B cell (primary cell): ENCODE data around the gene ERCC3. TPM values are rescaled to one million over a fixed set of nuclear protein-coding genes. Genes with fewer than 3 reads are reported as not detected.
"Not testable (repeated sequence)": the region's sequence is repeated elsewhere in the genome, so short reads cannot be mapped to it uniquely, and the experiment has no call there.

Source experiments
- ATAC-seq: fragments of 200-7000 bp; cut with Tn5 transposase; one replicate; pipeline ENCODE4 v1.10.0; 2021; ENCODE audit warnings: low read depth, mild to moderate bottlenecking, moderate number of reproducible peaks, moderate library complexity
- CTCF ChIA-PET: fragments of 350-600 bp; sonication (Branson Sonifier 250); formaldehyde crosslinking; loops from one replicate; lab custom pipeline; 2021; ENCODE audit warnings: antibody characterized with exemption, inconsistent platforms; lab: Charles Lee
- POLR2A ChIA-PET: fragments of 350-600 bp; sonication (Branson Sonifier 250); formaldehyde crosslinking; loops from one replicate; lab custom pipeline; 2021; ENCODE audit warnings: antibody characterized with exemption; lab: Charles Lee
- DNase-seq: peaks from one replicate; pipeline ENCODE4 v3.0.0; 2013
- H2AFZ ChIP-seq: 2 replicates; pipeline ENCODE4 v1.6.1; 2012; ENCODE audit warnings: mild to moderate bottlenecking, low read depth, low read length; ENCODE audit not compliant: insufficient read depth, poor library complexity, severe bottlenecking
- H3K27ac ChIP-seq, 2 donors: 1 replicate in 1 of 2; 2 replicates in 1 of 2; pipeline ENCODE4 v1.5.1; 2012 to 2013; ENCODE audit warnings: low read length in 2 of 2, mild to moderate bottlenecking in 2 of 2, moderate library complexity in 1 of 2
- H3K27me3 ChIP-seq, 4 experiments: fragments of 200-600 bp in 1 of 4; sonication (generic) in 1 of 4; replicated peaks in 1 of 4; 1 replicate in 2 of 4; 2 replicates in 2 of 4; pipeline versions ENCODE4 v1.6.1 to v1.7.0; 2013 to 2016; ENCODE audit warnings: low read length in 3 of 4, mild to moderate bottlenecking in 2 of 4, mixed read lengths in 1 of 4, moderate library complexity in 1 of 4; ENCODE audit not compliant: insufficient read depth in 4 of 4, control insufficient read depth in 3 of 4; ENCODE audit errors: control extremely low read depth in 1 of 4
- H3K36me3 ChIP-seq, 2 experiments: replicated peaks in 1 of 2; 1 replicate in 1 of 2; 2 replicates in 1 of 2; pipeline versions ENCODE4 v1.6.1 to v1.7.1; 2013; ENCODE audit warnings: low read length in 1 of 2; ENCODE audit not compliant: insufficient read depth in 2 of 2, control insufficient read depth in 1 of 2; ENCODE audit errors: control extremely low read depth in 1 of 2, extremely low read depth in 1 of 2
- H3K4me1 ChIP-seq, 2 donors: fragments of 200-600 bp in 1 of 2; sonication (generic) in 1 of 2; 1 replicate in 1 of 2; 2 replicates in 1 of 2; pipeline versions ENCODE4 v1.5.1 to v1.6.1; 2013 to 2017; ENCODE audit warnings: low read length in 2 of 2; ENCODE audit not compliant: control insufficient read depth in 2 of 2, insufficient read depth in 2 of 2
- H3K4me2 ChIP-seq: replicated peaks from 2 replicates; pipeline ENCODE3; 2012; ENCODE audit warnings: mild to moderate bottlenecking, low read depth, low read length; ENCODE audit not compliant: poor library complexity, severe bottlenecking
- H3K4me3 ChIP-seq, 5 experiments: fragments of 200-600 bp in 1 of 5; sonication (generic) in 1 of 5; 1 replicate in 3 of 5; 2 replicates in 2 of 5; pipeline versions ENCODE4 v1.5.1 to v1.7.0; 2011 to 2016; ENCODE audit warnings: low read length in 4 of 5, mild to moderate bottlenecking in 4 of 5, low read depth in 2 of 5, control low read depth in 1 of 5, moderate library complexity in 1 of 5; ENCODE audit not compliant: insufficient read depth in 1 of 5; ENCODE audit errors: control extremely low read depth in 1 of 5, extremely low read depth in 1 of 5
- H3K79me2 ChIP-seq: fragments of 200-600 bp; sonication (generic); one replicate; pipeline ENCODE4 v1.6.0; 2016; ENCODE audit warnings: low read length; ENCODE audit not compliant: control insufficient read depth, insufficient read depth
- H3K9ac ChIP-seq: fragments of 200-600 bp; sonication (generic); 2 replicates; pipeline ENCODE4 v1.6.1; 2017; ENCODE audit warnings: mild to moderate bottlenecking, low read length, moderate library complexity
- H3K9me3 ChIP-seq, 3 donors: one replicate each; pipeline versions ENCODE4 v1.6.1 to v1.7.1; 2013; ENCODE audit warnings: low read length in 2 of 3; ENCODE audit not compliant: control insufficient read depth in 2 of 3, insufficient read depth in 1 of 3; ENCODE audit errors: control extremely low read depth in 1 of 3
- H4K20me1 ChIP-seq: 2 replicates; pipeline ENCODE4 v1.6.0; 2012; ENCODE audit warnings: mild to moderate bottlenecking, low read length; ENCODE audit not compliant: insufficient read depth, control insufficient read depth, poor library complexity, severe bottlenecking
- H3K27ac Mint-ChIP-seq: one replicate; pipeline ENCODE4 v1.8.0; 2021; ENCODE audit warnings: mixed read lengths
- H3K27me3 Mint-ChIP-seq: one replicate; pipeline ENCODE4 v1.8.0; 2021; ENCODE audit warnings: mixed read lengths
- H3K4me1 Mint-ChIP-seq: one replicate; pipeline ENCODE4 v1.8.0; 2021; ENCODE audit warnings: mixed read lengths
- H3K4me3 Mint-ChIP-seq: one replicate; pipeline ENCODE4 v1.8.0; 2021; ENCODE audit warnings: mixed read lengths
- H3K9me3 Mint-ChIP-seq: one replicate; pipeline ENCODE4 v1.8.0; 2022; ENCODE audit warnings: mixed read lengths; ENCODE audit not compliant: insufficient read depth
- EZH2 ChIP-seq: IDR thresholded peaks from 2 replicates; pipeline ENCODE4 v1.6.1; 2012; ENCODE audit warnings: borderline replicate concordance, low read depth, mild to moderate bottlenecking, moderate library complexity, low read length; ENCODE audit not compliant: insufficient read depth, poor library complexity, severe bottlenecking
- WGBS: methylation state at CpG from one replicate; pipeline ENCODE4 v1.1.5; 2013; ENCODE audit warnings: missing lambda C conversion rate; ENCODE audit not compliant: insufficient coverage; 5-methylcytosine and 5-hydroxymethylcytosine counted together
- intact Hi-C: fragments of 100-400 bp; cut with micrococcal nuclease; formaldehyde crosslinking; loops from one replicate; pipeline ENCODE4 v1.10.0; 2022
- polyA plus RNA-seq: library from polyadenylated mRNA; depleted of rRNA; stranded (reverse); fragments of >200 nt; gene quantifications from 2 replicates; pipeline ENCODE4 v1.2.3, GENCODE V29; 2012
- total RNA-seq, 2 donors: library from RNA; stranded (reverse); fragments of 120-200 nt in 1 of 2; gene quantifications; 1 replicate in 1 of 2; 2 replicates in 1 of 2; pipeline versions ENCODE4 v1.2.3 to v1.2.4, GENCODE V29; 2013 to 2022
- TF ChIP-seq, protein P1 (sequence below): fragments of 200-600 bp; IDR thresholded peaks from one replicate; pipeline ENCODE4 v1.8.0; 2022; ENCODE audit warnings: antibody characterized with exemption, mild to moderate bottlenecking

ERCC3 gene
- total and polyA plus RNA-seq, 2 donors (not counting 1 experiment from before 2014, with no cell fraction given): 74.4 to 79.3 TPM

DNA sequence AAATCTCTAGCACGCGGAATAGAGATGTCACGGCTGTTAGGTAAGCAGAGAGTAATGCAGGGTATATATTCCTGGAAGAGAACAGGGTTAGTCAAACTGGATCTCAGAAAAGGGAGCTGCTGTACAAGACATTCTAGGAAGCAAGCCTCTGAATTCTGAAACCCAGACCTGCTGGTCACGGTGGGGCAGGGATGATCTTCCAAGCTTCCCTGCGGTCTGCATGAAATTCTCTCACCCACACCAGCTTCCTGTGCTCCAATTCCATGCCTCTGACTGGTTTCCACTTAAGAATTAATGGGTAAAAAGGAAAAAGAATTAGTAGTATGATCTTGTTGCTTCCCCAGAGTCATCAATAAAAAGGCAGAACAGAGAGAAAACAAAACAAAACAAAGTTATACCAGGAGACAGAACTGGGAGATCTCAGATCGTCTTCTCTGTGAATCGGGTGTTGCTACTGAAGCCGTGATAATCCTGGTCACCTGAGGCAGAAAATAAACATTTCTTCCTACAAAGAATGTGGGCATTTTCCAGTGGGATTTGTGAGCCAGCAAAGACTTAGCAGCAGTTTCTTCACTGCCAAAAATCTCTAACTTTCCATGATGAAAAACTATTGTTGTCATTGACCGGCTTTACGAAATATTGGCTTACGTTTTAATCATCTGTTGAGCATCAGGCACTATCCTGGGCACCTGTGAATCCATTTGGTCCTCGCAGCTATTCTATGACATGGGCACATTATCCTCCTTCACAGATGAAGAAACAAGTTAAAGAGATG is 68.6 kb downstream of the ERCC3 start:
- DNase-seq (no peak), ATAC-seq (no peak)
- Histone ChIP-seq H3K27me3 (peaks cover 0 to 41% (median 20%) of the 10 kb centered on the region in 4 experiments), H3K27ac (no peak overlapping the region), H3K9me3 (peaks cover 0 to 24% (median 7%) of the 10 kb centered on the region in 3 donors), H3K9ac (no peak overlapping the region), H3K36me3 (no peaks in the 10 kb centered on the region), H3K4me3 (no peak overlapping the region), H3K4me2 (no peak overlapping the region), H2AFZ (no peak overlapping the region), H3K79me2 (no peaks in the 10 kb centered on the region), H4K20me1 (no peaks in the 10 kb centered on the region), H3K4me1 (peaks cover 7 to 8% of the 10 kb centered on the region in 2 donors)
- ChIA-PET CTCF (no interaction called here), POLR2A (no interaction called here)
- Mint-ChIP-seq H3K27ac (no peak overlapping the region), H3K27me3 (peaks cover 51% of the 10 kb centered on the region), H3K4me3 (no peak overlapping the region), H3K4me1 (peaks cover 7% of the 10 kb centered on the region), H3K9me3 (peaks cover 4% of the 10 kb centered on the region)
- WGBS: 83% methylated on average over 11 of the region's 12 CpGs
- intact Hi-C loops: no loop called here
- TF ChIP-seq EZH2: no peak
- TF ChIP-seq, protein P1, sequence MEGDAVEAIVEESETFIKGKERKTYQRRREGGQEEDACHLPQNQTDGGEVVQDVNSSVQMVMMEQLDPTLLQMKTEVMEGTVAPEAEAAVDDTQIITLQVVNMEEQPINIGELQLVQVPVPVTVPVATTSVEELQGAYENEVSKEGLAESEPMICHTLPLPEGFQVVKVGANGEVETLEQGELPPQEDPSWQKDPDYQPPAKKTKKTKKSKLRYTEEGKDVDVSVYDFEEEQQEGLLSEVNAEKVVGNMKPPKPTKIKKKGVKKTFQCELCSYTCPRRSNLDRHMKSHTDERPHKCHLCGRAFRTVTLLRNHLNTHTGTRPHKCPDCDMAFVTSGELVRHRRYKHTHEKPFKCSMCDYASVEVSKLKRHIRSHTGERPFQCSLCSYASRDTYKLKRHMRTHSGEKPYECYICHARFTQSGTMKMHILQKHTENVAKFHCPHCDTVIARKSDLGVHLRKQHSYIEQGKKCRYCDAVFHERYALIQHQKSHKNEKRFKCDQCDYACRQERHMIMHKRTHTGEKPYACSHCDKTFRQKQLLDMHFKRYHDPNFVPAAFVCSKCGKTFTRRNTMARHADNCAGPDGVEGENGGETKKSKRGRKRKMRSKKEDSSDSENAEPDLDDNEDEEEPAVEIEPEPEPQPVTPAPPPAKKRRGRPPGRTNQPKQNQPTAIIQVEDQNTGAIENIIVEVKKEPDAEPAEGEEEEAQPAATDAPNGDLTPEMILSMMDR: no peak

DNA sequence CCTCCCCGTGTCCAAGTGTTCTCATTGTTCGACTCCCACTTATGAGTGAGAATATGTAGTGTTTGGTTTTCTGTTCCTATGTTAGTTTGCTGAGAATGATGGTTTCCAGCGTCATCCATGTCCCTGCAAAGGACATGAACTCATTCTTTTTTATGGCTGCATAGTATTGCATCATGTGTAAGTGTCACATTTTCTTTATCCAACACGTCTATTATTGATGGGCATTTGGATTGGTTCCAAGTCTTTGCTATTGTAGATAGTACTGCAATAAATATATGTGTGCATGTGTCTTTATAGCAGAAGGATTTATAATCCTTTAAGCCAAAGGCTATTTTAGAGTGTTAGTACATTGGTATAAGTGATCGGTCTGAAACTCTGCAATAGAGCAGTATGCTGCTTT is 69.8 kb downstream of the ERCC3 start:
- ATAC-seq, H3K27ac ChIP-seq, CTCF ChIA-PET, H2AFZ ChIP-seq, H3K4me1 Mint-ChIP-seq, H3K9ac ChIP-seq, H3K4me3 Mint-ChIP-seq, DNase-seq, H3K27ac Mint-ChIP-seq, H3K4me2 ChIP-seq, H4K20me1 ChIP-seq, POLR2A ChIA-PET, H3K4me3 ChIP-seq, H3K79me2 ChIP-seq, intact Hi-C loops, H3K9me3 Mint-ChIP-seq, H3K36me3 ChIP-seq: not testable (repeated sequence)
- no CpG with 5 or more reads among the region's 5 CpGs for WGBS
- peaks cover 15 to 17% of the 10 kb centered on the region in 2 donors for H3K4me1 ChIP-seq
- peaks cover 0 to 45% (median 24%) of the 10 kb centered on the region in 4 experiments for H3K27me3 ChIP-seq
- H3K9me3 ChIP-seq: peaks cover 0 to 24% (median 7%) of the 10 kb centered on the region in 3 donors
- H3K27me3 Mint-ChIP-seq: peaks cover 49% of the 10 kb centered on the region
